DND-41 (cell line): ENCODE measurements around the gene TAF5.
"Not testable (repeated sequence)": the region's sequence is repeated elsewhere in the genome, so short reads cannot be mapped to it uniquely, and the experiment has no call there.

Experiments used
- CTCF ChIP-seq: IDR thresholded peaks from 2 replicates; pipeline ENCODE4 v1.5.1; 2012; ENCODE audit warnings: borderline replicate concordance, low read length, moderate library complexity, mild to moderate bottlenecking; ENCODE audit not compliant: poor library complexity, severe bottlenecking; ENCODE audit errors: extremely low read depth
- EZH2 ChIP-seq: IDR thresholded peaks from 3 replicates; pipeline ENCODE4 v1.6.1; 2012; ENCODE audit warnings: borderline replicate concordance, low read depth, mild to moderate bottlenecking, moderate library complexity, low read length, inconsistent platforms; ENCODE audit not compliant: severe bottlenecking

- not testable (repeated sequence) for TF ChIP-seq CTCF, EZH2
These were observed 7.0 kb upstream of the TAF5 start for GRCh38 chr10:103360791-103361190.
